Erythroblast (primary cell): ENCODE measurements around the gene FILIP1.

Experiments
- DNase-seq, 2 experiments: peaks; one replicate each; lab custom pipeline; 2025; lab: John Stamatoyannopoulos, UW
- GATA1 ChIP-seq: IDR thresholded peaks from 2 replicates; pipeline ENCODE4 v1.6.1; 2011; ENCODE audit warnings: low read depth, mild to moderate bottlenecking, control low read depth, low read length, moderate library complexity
- POLR2A ChIP-seq: IDR thresholded peaks from 2 replicates; pipeline ENCODE4 v1.6.1; 2011; ENCODE audit warnings: mild to moderate bottlenecking, low read length

Gene FILIP1

GRCh38 chr6:75351570-75351969 is 142.0 kb downstream of the FILIP1 start:
- no peak for TF ChIP-seq GATA1
- TF ChIP-seq POLR2A, result no peak
- no peak for DNase-seq

GRCh38 chr6:75350808-75351207 is 142.8 kb downstream of the FILIP1 start:
- DNase-seq, result no peak
- TF ChIP-seq POLR2A (no peak), GATA1 (no peak)

GRCh38 chr6:75350156-75350555 is 143.4 kb downstream of the FILIP1 start:
- TF ChIP-seq GATA1 (no peak), POLR2A (no peak)
- DNase-seq, result no peak

- DNase-seq, result no peak
- TF ChIP-seq GATA1 (no peak), POLR2A (no peak)
Measured at GRCh38 chr6:75349262-75349984, 144.2 kb downstream of the FILIP1 start.

- TF ChIP-seq GATA1 (no peak), POLR2A (no peak)
- DNase-seq, result no peak
Measured at GRCh38 chr6:75348882-75349261, 144.7 kb downstream of the FILIP1 start.

GRCh38 chr6:75347898-75348610 is 145.5 kb downstream of the FILIP1 start:
- no peak for DNase-seq
- TF ChIP-seq POLR2A (no peak), GATA1 (no peak)

- no peak for DNase-seq
- TF ChIP-seq POLR2A, result no peak
- TF ChIP-seq GATA1, result no peak
Measured at GRCh38 chr6:75345413-75345812, 148.2 kb downstream of the FILIP1 start.

GRCh38 chr6:75344455-75344854 is 149.1 kb downstream of the FILIP1 start:
- DNase-seq, result no peak
- TF ChIP-seq POLR2A (no peak), GATA1 (no peak)

- no peak for DNase-seq
- TF ChIP-seq GATA1 (no peak), POLR2A (no peak)
Measured at GRCh38 chr6:75344021-75344420, 149.6 kb downstream of the FILIP1 start.

GRCh38 chr6:75337835-75338580 is 155.6 kb downstream of the FILIP1 start:
- TF ChIP-seq POLR2A (no peak), GATA1 (no peak)
- no peak for DNase-seq

- TF ChIP-seq GATA1 (no peak), POLR2A (no peak)
Measured at GRCh38 chr6:75334266-75335040, 159.1 kb downstream of the FILIP1 start.

GRCh38 chr6:75333676-75334200 is 159.9 kb downstream of the FILIP1 start:
- TF ChIP-seq GATA1, result no peak
- no peak for TF ChIP-seq POLR2A
- DNase-seq, result no peak

More at GRCh38 chr6:75334266-75335040, 159.1 kb downstream of the FILIP1 start:
- DNase-seq, result no peak

GRCh38 chr6:75331151-75331550 is 162.4 kb downstream of the FILIP1 start:
- no peak for DNase-seq
- TF ChIP-seq POLR2A (no peak), GATA1 (no peak)
